Right cardiac atrium (tissue), 5 donors: ENCODE measurements around the gene PSMB7. TPM values are rescaled to one million over a fixed set of nuclear protein-coding genes. Genes with fewer than 3 reads are reported as not detected.

Source experiments
- ATAC-seq, 2 donors: fragments of 200-7000 bp; cut with Tn5 transposase; one replicate each; pipeline versions ENCODE4 v1.8.0 to v1.9.1; 2020; ENCODE audit warnings: moderate library complexity in 2 of 2, mild to moderate bottlenecking in 1 of 2
- DNase-seq, 3 donors: peaks; one replicate each; pipeline ENCODE4 v3.0.0-alpha.2; 2020
- H3K27ac ChIP-seq: one replicate; pipeline ENCODE4 v1.5.1; 2013; ENCODE audit warnings: mild to moderate bottlenecking, low read length, control low read depth, moderate library complexity
- H3K27me3 ChIP-seq: one replicate; pipeline ENCODE4 v1.6.1; 2013; ENCODE audit not compliant: control insufficient read depth, insufficient read depth
- H3K4me1 ChIP-seq: one replicate; pipeline ENCODE4 v1.6.1; 2013; ENCODE audit warnings: low read length; ENCODE audit not compliant: control insufficient read depth, insufficient read depth
- H3K4me3 ChIP-seq: one replicate; pipeline ENCODE4 v1.5.1; 2013; ENCODE audit warnings: low read length, control low read depth
- H3K9me3 ChIP-seq: one replicate; pipeline ENCODE4 v1.6.1; 2013; ENCODE audit warnings: low read length; ENCODE audit not compliant: control insufficient read depth
- WGBS: extraction: QIAGEN DNeasy Blood & Tissue Kit; methylation state at CpG from one replicate; pipeline ENCODE4 v1.1.7; 2013; 5-methylcytosine and 5-hydroxymethylcytosine counted together
- intact Hi-C, 4 donors: fragments of 100-400 bp; cut with DNase I; formaldehyde crosslinking; loops; one replicate each; pipeline versions ENCODE4 v1.11.0 to v1.14.0; 2022 to 2023
- polyA plus RNA-seq: library from polyadenylated mRNA; stranded (reverse); fragments of 200-250 nt; gene quantifications from one replicate; pipeline ENCODE4 v1.2.3, GENCODE V29; 2013
- total RNA-seq, 4 donors: library from RNA; stranded (reverse); fragmentation: NEBNext Ultra II Directional; extraction: Animal tissue kit (Norgen Biotek cat#: 25700); gene quantifications; one replicate each; pipeline ENCODE4 v1.2.1, GENCODE V29; 2021
- donor health status: healthy with polysubstance abuse.
- donor health status: DM: no; HTN: yes; CAD: no.
- donor health status: DM: no; HTN: no; CAD: no.
- donor health status: DM: no; HTN: yes; CAD: no; lungs with severe emphysema.
- donor health status: DM: yes; HTN: yes; CAD: no.

The PSMB7 gene
- total and polyA plus RNA-seq, 5 donors: 130 to 203 (median 138) TPM

DNA sequence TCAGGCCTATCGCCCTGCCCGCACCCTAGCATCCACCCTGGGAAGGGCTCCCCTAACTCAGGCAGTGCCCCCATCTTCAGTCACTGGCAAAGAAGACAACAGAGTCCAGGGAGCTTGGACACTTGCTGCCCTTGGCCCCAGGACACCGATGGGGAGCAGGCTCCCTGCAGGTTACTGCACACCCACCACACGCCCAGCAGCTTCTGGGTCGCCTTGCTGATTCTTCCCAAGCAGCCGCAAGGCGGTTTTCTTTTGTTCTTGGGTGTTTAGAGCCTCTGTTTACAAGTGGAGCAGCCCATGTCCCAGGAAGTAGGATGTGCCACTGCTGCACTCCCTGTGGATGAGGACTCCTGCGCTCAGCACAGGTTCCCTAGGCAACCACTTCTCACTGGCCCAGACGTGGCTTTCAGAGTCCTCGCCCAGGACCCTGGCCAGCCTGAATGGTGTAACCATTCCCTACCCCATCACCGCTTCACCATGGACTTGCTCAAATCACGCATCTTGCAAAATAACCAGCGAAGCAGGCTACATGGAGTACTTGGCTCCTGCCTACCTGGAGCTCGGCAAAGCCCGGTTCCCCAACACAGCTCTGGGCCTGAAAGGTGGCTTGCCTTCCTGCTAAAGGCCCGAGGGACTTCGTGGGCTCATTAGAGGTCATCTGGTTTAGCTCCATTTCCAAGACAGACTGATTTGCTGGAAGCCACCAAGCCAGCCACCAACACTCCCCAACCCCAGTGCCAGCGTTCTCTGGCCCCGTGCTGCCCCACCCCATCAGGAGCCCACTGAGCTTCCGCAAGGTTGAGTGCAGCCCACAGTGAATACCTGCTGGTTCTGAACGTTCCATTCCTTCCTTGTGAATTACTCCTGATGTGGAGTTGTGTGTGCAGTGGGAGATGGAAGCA lies 60.0 kb downstream of the PSMB7 start:
- H3K4me1 ChIP-seq: no peaks in the 10 kb centered on the region
- 92% methylated on average over 21 of the region's 21 CpGs for WGBS
- H3K4me3 ChIP-seq: no peak overlapping the region
- H3K27me3 ChIP-seq: no peaks in the 10 kb centered on the region
- ATAC-seq: no peak
- H3K27ac ChIP-seq: no peak overlapping the region
- intact Hi-C loops: no loop called here
- H3K9me3 ChIP-seq: no peaks in the 10 kb centered on the region
- peak in 1 of 3 donors; percentile 38 for DNase-seq

DNA sequence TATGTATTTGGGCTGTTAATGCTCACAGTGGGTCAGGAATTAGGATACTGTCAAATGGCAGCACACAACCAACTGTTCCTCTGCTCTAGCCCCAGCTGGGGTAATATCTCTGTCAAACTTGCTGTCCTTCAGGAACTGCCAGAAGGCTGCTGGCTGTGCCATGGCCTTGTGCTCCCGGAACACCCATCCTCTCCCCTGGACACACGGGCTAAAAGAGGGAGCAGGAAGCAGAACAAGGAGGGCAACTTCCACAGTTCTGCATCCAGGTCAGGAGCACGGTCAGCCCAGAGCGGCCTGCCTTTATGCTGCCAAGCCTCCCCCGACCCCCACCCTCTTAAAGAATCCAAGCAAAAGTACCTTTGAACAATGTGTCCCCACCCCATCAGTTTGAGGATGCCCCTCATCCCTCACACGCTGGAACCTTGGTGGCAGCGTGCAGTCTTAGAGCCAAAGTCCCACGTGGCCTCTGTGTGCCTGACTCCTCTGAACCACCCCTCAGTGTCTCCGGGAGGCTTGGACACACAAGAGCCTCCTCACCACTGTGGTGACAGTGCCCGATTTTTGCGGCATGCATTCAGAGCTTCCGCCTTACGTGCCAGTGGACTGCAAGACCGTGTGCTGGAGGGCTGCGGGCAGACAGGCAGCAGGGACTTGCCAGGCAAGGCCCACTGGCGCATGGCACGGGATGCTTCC lies 60.8 kb downstream of the PSMB7 start:
- Histone ChIP-seq H3K27me3 (no peaks in the 10 kb centered on the region), H3K27ac (no peak overlapping the region), H3K9me3 (no peaks in the 10 kb centered on the region), H3K4me1 (no peaks in the 10 kb centered on the region), H3K4me3 (no peak overlapping the region)
- intact Hi-C loops: no loop called here
- DNase-seq: peak in 1 of 3 donors; percentile 28
- WGBS: 84% methylated on average over 17 of the region's 17 CpGs
- no peak for ATAC-seq

DNA sequence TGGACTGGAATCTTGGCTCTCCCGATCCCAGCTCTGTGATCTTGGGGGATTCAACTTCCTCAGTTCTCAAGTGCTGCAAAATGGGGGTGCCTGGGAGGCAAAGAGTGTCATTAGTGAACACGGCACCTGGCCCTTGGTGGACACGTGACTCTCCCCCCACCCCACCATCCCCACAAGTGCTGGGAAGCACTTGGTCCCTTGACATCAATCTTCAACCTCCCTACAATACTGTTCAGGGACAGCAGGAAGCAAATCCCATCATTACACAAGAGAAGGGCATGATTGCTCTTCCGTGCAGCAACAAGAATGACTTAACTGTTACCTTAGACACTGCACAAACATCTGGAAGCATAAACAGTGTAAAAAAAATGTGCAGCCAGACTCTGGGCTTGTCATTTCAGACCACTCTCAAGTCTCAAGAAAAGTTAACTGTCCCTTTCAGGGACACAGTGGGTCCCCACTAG lies 61.4 kb downstream of the PSMB7 start:
- H3K4me1 ChIP-seq: no peaks in the 10 kb centered on the region
- no peak overlapping the region for H3K4me3 ChIP-seq
- no peaks in the 10 kb centered on the region for H3K9me3 ChIP-seq
- DNase-seq: no peak
- 62% methylated on average over 4 of the region's 4 CpGs for WGBS
- H3K27me3 ChIP-seq: no peaks in the 10 kb centered on the region
- ATAC-seq: no peak
- no peak overlapping the region for H3K27ac ChIP-seq
- intact Hi-C loops: no loop called here

DNA sequence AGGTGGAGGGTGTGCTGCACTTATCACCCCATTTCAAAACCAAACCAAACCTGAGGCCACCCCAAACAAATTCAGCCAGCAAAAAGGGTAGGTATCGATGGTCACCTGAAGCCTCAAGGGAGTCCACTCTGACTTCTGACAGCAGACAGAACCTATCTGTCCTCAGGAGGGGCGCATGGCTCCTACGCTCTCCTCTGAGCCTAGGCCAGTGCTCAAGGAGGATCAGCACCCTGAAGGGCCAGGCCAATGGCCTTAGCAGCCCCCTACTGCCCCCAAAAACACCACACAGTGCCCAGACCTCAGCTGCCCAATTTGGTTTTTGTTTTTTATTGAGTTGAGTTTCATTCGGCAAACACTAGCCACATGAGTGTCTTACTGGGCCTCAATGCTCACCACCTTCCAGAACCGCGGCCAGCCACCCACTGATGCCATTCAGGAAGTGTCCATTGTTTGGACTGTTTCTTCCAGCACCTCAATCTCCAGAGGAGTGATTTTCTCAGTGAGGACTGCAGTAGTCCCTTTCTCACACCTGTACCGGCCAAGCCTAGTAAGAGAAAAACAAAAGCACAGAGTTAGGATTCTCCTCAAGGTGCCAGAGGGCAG lies 62.0 kb downstream of the PSMB7 start:
- Histone ChIP-seq H3K27me3 (no peaks in the 10 kb centered on the region), H3K4me1 (no peaks in the 10 kb centered on the region), H3K9me3 (no peaks in the 10 kb centered on the region), H3K4me3 (no peak overlapping the region), H3K27ac (no peak overlapping the region)
- DNase-seq (no peak), ATAC-seq (no peak)
- WGBS: 91% methylated on average over 7 of the region's 7 CpGs
- intact Hi-C loops: no loop called here

DNA sequence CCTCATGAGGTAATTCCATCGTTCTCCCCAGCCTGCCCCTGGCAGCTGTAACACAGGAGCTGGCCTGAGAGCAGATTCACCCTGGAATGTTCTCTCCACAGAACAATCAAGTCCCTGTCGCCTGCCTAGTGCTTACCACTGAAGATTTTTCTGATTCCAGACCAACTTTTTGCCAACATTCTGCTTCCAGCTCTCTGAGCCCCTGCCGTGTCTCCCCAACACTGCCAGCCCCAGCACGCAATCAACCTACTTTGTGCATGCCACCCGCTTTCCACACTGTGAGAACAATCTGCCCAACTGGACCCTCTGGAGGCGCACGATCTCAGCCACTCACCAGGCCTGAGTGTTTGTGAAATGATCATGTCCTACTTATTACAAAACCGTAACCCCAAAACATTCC lies 62.6 kb downstream of the PSMB7 start:
- WGBS: 65% methylated on average over 8 of the region's 8 CpGs
- DNase-seq: no peak
- intact Hi-C loops: no loop called here

DNA sequence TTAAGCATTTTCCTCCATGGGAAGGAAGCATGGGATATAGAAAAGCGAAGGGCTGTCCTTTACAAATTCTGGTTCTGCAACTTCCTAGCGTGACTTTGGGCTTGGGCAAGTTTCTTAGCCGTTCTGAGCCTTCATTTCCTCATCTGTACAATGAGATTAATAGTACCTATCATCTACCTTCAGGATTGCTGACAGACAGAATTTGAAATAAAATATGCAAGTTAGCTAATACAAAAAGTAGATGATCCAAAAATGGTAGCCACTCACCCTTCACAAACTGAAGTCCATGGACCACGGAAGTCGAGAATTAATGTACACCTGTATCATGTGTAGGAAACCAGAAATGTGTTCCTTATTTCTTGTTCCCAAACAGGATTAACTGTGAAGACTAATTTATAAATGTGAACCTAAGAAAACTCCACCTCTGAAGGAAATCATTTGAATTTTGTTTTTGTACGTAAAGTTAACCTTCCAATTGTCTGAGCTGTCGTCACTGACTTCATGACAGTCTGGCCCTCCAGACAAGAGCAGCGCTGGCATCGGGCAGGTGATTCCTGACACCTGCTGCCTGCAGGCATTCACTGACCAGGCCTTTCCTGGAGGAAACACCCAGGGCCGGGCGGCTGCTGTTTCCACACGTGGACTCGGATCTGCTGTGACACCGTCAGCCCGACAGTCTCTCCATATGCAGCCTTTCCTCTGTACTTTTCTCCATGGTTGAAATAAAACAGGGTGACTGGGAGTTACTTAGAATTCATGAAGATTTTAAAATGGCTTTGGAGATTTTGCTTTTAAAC lies 63.4 kb downstream of the PSMB7 start:
- no peak for DNase-seq
- Histone ChIP-seq H3K27ac (no peak overlapping the region), H3K9me3 (no peaks in the 10 kb centered on the region), H3K27me3 (no peaks in the 10 kb centered on the region), H3K4me3 (no peak overlapping the region), H3K4me1 (no peaks in the 10 kb centered on the region)
- ATAC-seq: no peak
- WGBS: 84% methylated on average over 15 of the region's 15 CpGs
- intact Hi-C loops: no loop called here

More for the DNA sequence above, 62.6 kb downstream of the PSMB7 start:
- no peak for ATAC-seq
- H3K4me3 ChIP-seq: no peak overlapping the region
- H3K9me3 ChIP-seq: no peaks in the 10 kb centered on the region
- H3K4me1 ChIP-seq: no peaks in the 10 kb centered on the region
- no peak overlapping the region for H3K27ac ChIP-seq
- no peaks in the 10 kb centered on the region for H3K27me3 ChIP-seq

DNA sequence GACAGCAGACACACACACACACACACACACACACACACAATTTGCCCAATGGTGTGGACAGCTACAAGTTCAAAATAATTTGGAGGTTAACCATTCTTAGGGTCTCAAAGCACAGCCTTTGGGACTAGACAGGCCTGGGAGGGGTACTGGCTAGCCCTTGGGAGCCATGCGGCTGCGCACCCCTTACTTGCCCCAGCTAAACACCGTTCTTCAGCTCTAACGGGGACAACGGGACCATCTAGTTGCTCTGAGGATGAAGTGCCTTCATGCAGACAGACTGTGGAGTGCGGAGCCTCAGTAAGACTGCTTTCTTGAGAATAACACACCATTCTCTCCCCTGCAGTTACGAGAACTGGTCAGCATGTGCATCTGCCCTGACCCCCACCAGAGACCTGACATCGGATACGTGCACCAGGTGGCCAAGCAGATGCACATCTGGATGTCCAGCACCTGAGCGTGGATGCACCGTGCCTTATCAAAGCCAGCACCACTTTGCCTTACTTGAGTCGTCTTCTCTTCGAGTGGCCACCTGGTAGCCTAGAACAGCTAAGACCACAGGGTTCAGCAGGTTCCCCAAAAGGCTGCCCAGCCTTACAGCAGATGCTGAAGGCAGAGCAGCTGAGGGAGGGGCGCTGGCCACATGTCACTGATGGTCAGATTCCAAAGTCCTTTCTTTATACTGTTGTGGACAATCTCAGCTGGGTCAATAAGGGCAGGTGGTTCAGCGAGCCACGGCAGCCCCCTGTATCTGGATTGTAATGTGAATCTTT lies 64.6 kb downstream of the PSMB7 start:
- no peak for ATAC-seq
- intact Hi-C loops: no loop called here
- H3K27ac ChIP-seq: no peak overlapping the region
- no peak for DNase-seq
- 91% methylated on average over 16 of the region's 16 CpGs for WGBS
- H3K4me3 ChIP-seq: no peak overlapping the region
- H3K27me3 ChIP-seq: no peaks in the 10 kb centered on the region
- no peaks in the 10 kb centered on the region for H3K9me3 ChIP-seq
- no peaks in the 10 kb centered on the region for H3K4me1 ChIP-seq

DNA sequence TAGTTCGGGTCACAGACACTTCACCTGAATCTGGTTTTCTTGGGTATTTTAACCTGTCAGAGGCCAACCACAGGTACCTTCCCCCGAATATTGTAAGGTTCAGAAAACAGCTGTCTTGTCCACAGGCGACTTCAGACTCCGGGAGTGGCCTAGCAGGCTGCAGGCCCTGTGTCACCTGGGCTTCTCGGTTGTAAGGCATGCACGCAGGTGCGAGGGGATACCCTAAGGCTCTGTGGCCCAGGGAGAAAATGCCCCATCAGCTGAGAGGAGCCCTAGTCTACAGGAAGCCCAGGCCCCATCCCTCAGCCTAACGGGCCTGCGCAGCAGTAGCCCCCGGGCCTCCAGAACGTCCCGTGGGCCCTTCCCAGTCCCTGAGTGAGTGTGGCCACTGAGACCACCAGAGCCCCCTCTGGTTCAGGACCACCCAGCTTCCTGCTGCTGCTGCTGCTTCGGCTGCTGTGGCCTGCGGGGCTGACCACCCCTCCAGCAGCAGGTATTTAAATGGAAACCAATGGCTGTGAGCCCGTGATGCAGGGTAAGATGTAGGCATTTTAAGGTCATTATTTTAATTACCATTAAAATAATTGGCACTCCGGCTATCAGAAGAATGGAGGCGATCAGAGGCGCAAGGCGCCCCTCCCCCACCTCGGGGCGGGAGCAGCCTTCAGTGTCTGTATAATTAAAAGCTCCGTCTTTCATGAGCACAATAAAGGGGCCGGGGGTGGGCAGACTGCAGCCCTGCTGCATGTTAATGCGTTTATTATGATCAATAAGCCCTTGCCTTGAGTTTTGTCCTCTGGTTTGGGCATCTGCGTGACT lies 65.4 kb downstream of the PSMB7 start:
- no peak overlapping the region for H3K27ac ChIP-seq
- no peaks in the 10 kb centered on the region for H3K27me3 ChIP-seq
- ATAC-seq (no peak), DNase-seq (no peak)
- no peak overlapping the region for H3K4me3 ChIP-seq
- intact Hi-C loops: no loop called here
- WGBS: 93% methylated on average over 25 of the region's 25 CpGs
- no peaks in the 10 kb centered on the region for H3K9me3 ChIP-seq
- H3K4me1 ChIP-seq: no peaks in the 10 kb centered on the region

DNA sequence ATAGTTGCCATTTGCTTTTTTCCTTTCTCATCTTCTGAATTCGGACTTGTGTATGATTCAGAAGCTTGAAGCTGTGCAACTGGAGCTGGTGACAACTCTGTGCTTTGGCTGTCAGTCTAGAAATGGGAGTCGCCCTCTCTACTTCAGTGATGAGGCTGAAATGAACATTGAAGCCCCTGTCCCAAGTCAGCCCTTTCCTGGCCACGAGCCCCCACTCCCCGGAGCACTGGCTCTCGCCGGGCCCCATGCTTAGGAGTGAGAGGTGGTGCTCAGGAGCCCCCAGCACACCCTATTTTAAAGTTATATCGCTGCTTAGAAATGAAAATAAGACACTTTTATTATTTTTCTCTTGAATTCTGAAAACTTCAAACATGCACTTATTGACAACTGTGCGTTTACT lies 66.0 kb downstream of the PSMB7 start:
- Histone ChIP-seq H3K9me3 (no peaks in the 10 kb centered on the region), H3K27ac (no peak overlapping the region), H3K4me1 (no peaks in the 10 kb centered on the region), H3K4me3 (no peak overlapping the region), H3K27me3 (no peaks in the 10 kb centered on the region)
- DNase-seq (no peak), ATAC-seq (no peak)
- 87% methylated on average over 8 of the region's 8 CpGs for WGBS
- intact Hi-C loops: no loop called here
